ENCODE results near the gene NFIA.

Gene NFIA

GRCh38 chr1:61226791-61227567 is 144.6 kb downstream of the NFIA start:
- DNase-seq: peak; percentile 96

- peak; percentile 52 for DNase-seq
These were observed 145.6 kb downstream of the NFIA start for GRCh38 chr1:61227857-61228550.

- no peak for DNase-seq
These were observed 148.2 kb downstream of the NFIA start for GRCh38 chr1:61230523-61230922.

GRCh38 chr1:61231795-61232194 is 149.4 kb downstream of the NFIA start:
- DNase-seq: no peak

- DNase-seq: no peak
These were observed 150.8 kb downstream of the NFIA start for GRCh38 chr1:61233121-61233660.

GRCh38 chr1:61234587-61234919 is 152.2 kb downstream of the NFIA start:
- DNase-seq: no peak

- DNase-seq: no peak
These were observed 154.8 kb downstream of the NFIA start for GRCh38 chr1:61237147-61237546.

- DNase-seq: no peak
These were observed 155.4 kb downstream of the NFIA start for GRCh38 chr1:61237659-61238358.

GRCh38 chr1:61238359-61238665 is 156.0 kb downstream of the NFIA start:
- DNase-seq: no peak

GRCh38 chr1:61240878-61241277 is 158.5 kb downstream of the NFIA start:
- DNase-seq: no peak

- no peak for DNase-seq
These were observed 159.1 kb downstream of the NFIA start for GRCh38 chr1:61241411-61241838.

- DNase-seq: no peak
These were observed 159.6 kb downstream of the NFIA start for GRCh38 chr1:61241973-61242381.

- DNase-seq: no peak
These were observed 161.8 kb downstream of the NFIA start for GRCh38 chr1:61244114-61244513.

GRCh38 chr1:61245696-61246400 is 163.5 kb downstream of the NFIA start:
- no peak for DNase-seq

- DNase-seq: peak; percentile 26
These were observed 164.9 kb downstream of the NFIA start for GRCh38 chr1:61247051-61247825.

GRCh38 chr1:61247881-61248752 is 165.8 kb downstream of the NFIA start:
- DNase-seq: no peak

GRCh38 chr1:61250933-61251332 is 168.6 kb downstream of the NFIA start:
- DNase-seq: no peak

GRCh38 chr1:61253059-61253735 is 170.8 kb downstream of the NFIA start:
- peak; percentile 95 for DNase-seq

GRCh38 chr1:61253912-61254633 is 171.7 kb downstream of the NFIA start:
- no peak for DNase-seq
